ENCODE measurements around the gene DVL3. TPM values are rescaled to one million over a fixed set of nuclear protein-coding genes. Genes with fewer than 3 reads are reported as not detected.

The DVL3 gene
- total RNA-seq, 1 donor from 2014 or later, result 51.7 TPM

GRCh38 chr3:184135911-184136260 is 19.3 kb upstream of the DVL3 start:
- TF ChIP-seq CTCF (IDR thresholded peaks at IDR 0.05; ENCODE audit: insufficient read depth, low read length, poor library complexity, severe bottlenecking), result no peak
- Histone ChIP-seq H3K27me3 (ENCODE audit: control insufficient read depth, insufficient read depth, low read length) (no peaks in the 10 kb centered on the region), H3K4me3 (ENCODE audit: low read depth, low read length) (peak overlapping the region; percentile 83), H3K36me3 (ENCODE audit: control insufficient read depth, insufficient read depth, low read length) (no peaks in the 10 kb centered on the region)
- no peak for DNase-seq (ENCODE audit: low read depth)

GRCh38 chr3:184140436-184140835 is 14.7 kb upstream of the DVL3 start:
- Histone ChIP-seq H3K4me3 (ENCODE audit: low read depth, low read length) (no peak overlapping the region), H3K36me3 (ENCODE audit: control insufficient read depth, insufficient read depth, low read length) (peaks cover 5% of the 10 kb centered on the region), H3K27me3 (ENCODE audit: control insufficient read depth, insufficient read depth, low read length) (no peaks in the 10 kb centered on the region)
- no peak for TF ChIP-seq CTCF (IDR thresholded peaks at IDR 0.05; ENCODE audit: insufficient read depth, low read length, poor library complexity, severe bottlenecking)
- no peak for DNase-seq (ENCODE audit: low read depth)

GRCh38 chr3:184142199-184142598 is 13.0 kb upstream of the DVL3 start:
- Histone ChIP-seq H3K4me3 (ENCODE audit: low read depth, low read length) (no peak overlapping the region), H3K36me3 (ENCODE audit: control insufficient read depth, insufficient read depth, low read length) (peaks cover 5% of the 10 kb centered on the region), H3K27me3 (ENCODE audit: control insufficient read depth, insufficient read depth, low read length) (no peaks in the 10 kb centered on the region)
- no peak for DNase-seq (ENCODE audit: low read depth)
- no peak for TF ChIP-seq CTCF (IDR thresholded peaks at IDR 0.05; ENCODE audit: insufficient read depth, low read length, poor library complexity, severe bottlenecking)

- H3K27me3 ChIP-seq (ENCODE audit: control insufficient read depth, insufficient read depth, low read length), result no peaks in the 10 kb centered on the region
- H3K4me3 ChIP-seq (ENCODE audit: low read depth, low read length), result no peak overlapping the region
- TF ChIP-seq CTCF (IDR thresholded peaks at IDR 0.05; ENCODE audit: insufficient read depth, low read length, poor library complexity, severe bottlenecking), result no peak
- H3K36me3 ChIP-seq (ENCODE audit: control insufficient read depth, insufficient read depth, low read length), result peaks cover 5% of the 10 kb centered on the region
- DNase-seq (ENCODE audit: low read depth), result no peak
Measured at GRCh38 chr3:184143327-184143726, 11.8 kb upstream of the DVL3 start.

- H3K4me3 ChIP-seq (ENCODE audit: low read depth, low read length), result no peak overlapping the region
- H3K27me3 ChIP-seq (ENCODE audit: control insufficient read depth, insufficient read depth, low read length), result no peaks in the 10 kb centered on the region
- no peak for DNase-seq (ENCODE audit: low read depth)
- H3K36me3 ChIP-seq (ENCODE audit: control insufficient read depth, insufficient read depth, low read length), result peaks cover 5% of the 10 kb centered on the region
- TF ChIP-seq CTCF (IDR thresholded peaks at IDR 0.05; ENCODE audit: insufficient read depth, low read length, poor library complexity, severe bottlenecking), result no peak
Measured at GRCh38 chr3:184144505-184144904, 10.7 kb upstream of the DVL3 start.

- DNase-seq (ENCODE audit: low read depth), result no peak
- Histone ChIP-seq H3K36me3 (ENCODE audit: control insufficient read depth, insufficient read depth, low read length) (peaks cover 5% of the 10 kb centered on the region), H3K4me3 (ENCODE audit: low read depth, low read length) (no peak overlapping the region), H3K27me3 (ENCODE audit: control insufficient read depth, insufficient read depth, low read length) (no peaks in the 10 kb centered on the region)
- peak; percentile 73 for TF ChIP-seq CTCF (IDR thresholded peaks at IDR 0.05; ENCODE audit: insufficient read depth, low read length, poor library complexity, severe bottlenecking)
Measured at GRCh38 chr3:184145111-184145524, 10.1 kb upstream of the DVL3 start.
